Right lobe of liver (tissue), 4 donors: ENCODE measurements around the gene NUP58.

ENCODE experiments used
- POLR2A ChIP-seq: fragments of 450-650 bp; IDR thresholded peaks from one replicate; pipeline ENCODE4 v1.6.1; 2017; ENCODE audit warnings: antibody characterized with exemption, mild to moderate bottlenecking
- TF ChIP-seq, protein P1 (sequence below), 4 donors: fragments of 200-600 bp in 3 of 4; fragments of 450-650 bp in 1 of 4; IDR thresholded peaks; one replicate each; pipeline versions ENCODE4 v1.5.1 to v1.8.0; 2016 to 2022; ENCODE audit warnings: antibody characterized with exemption in 4 of 4, mild to moderate bottlenecking in 2 of 4
- donor health status: DM: no; HTN: no; CAD: no.
- donor health status: DM: no; HTN: no; CAD: no.
- donor health status: DM: no; HTN: yes; CAD: no.

DNA sequence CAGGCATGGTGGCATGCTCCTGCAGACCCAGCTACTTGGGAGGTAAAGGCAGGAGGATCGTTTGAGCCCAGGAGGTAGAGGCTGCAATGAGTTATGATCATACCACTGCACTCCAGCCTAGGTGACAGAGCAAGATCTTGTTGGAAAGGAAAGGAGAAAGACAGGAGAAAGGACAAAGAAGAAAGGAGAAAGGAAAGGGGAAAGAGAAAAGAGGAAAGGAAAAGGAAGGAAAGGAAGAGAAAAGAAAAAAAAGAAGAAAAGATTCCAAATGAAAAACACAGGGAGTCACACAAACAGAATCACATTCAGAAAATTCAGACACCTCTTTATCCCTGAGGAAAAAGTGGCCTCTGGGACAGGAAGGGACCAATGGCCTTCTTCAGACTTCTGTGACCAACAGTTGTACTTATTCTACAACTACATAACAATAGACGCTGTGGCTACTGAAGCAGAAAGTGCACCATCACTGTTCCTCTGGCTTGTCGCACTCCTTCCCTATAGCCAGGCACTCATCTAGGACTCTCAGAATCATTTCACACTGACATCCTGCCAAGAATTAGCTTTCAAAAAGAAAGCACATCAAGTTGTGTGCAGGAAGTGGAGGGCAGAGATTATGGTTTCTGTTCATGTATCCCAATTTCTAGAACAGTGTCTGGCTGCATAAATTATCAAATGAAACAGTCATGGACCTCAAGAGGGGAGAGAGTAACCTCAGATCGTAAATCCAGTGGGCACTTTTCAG lies 20.1 kb upstream of the NUP58 start:
- TF ChIP-seq, protein P1, sequence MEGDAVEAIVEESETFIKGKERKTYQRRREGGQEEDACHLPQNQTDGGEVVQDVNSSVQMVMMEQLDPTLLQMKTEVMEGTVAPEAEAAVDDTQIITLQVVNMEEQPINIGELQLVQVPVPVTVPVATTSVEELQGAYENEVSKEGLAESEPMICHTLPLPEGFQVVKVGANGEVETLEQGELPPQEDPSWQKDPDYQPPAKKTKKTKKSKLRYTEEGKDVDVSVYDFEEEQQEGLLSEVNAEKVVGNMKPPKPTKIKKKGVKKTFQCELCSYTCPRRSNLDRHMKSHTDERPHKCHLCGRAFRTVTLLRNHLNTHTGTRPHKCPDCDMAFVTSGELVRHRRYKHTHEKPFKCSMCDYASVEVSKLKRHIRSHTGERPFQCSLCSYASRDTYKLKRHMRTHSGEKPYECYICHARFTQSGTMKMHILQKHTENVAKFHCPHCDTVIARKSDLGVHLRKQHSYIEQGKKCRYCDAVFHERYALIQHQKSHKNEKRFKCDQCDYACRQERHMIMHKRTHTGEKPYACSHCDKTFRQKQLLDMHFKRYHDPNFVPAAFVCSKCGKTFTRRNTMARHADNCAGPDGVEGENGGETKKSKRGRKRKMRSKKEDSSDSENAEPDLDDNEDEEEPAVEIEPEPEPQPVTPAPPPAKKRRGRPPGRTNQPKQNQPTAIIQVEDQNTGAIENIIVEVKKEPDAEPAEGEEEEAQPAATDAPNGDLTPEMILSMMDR (IDR thresholded peaks at IDR 0.05) = no peak
- TF ChIP-seq POLR2A = no peak
